Measurements from ENCODE around the gene SHROOM2. TPM values are rescaled to one million over a fixed set of nuclear protein-coding genes. Genes with fewer than 3 reads are reported as not detected.

SHROOM2 gene
- total and polyA plus RNA-seq, 8 donors = 5.6 to 15.0 (median 13.7) TPM

DNA sequence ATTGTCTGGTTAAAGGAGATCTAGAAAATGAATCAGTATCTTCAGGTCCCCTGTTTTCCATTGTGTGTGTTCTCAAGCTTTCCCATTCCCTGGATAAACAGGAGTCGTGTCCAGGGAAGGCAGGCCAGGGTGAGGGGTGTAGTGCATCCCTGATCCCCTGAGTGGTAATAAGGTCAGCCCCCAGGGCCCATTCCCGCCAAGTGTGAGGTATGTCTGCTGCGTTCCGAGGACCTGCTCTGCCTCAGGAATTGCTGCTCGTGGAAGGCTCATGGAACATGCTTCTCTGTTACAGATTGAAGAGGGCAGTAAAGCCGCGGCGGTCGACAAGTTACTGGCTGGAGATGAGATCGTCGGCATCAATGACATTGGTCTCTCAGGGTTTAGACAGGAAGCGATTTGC, 87.1 kb downstream of the SHROOM2 start:
- Histone ChIP-seq H3K27ac (no peak overlapping the region), H3K36me3 (no peaks in the 10 kb centered on the region), H3K4me3 (no peak overlapping the region), H3K9me3 (no peaks in the 10 kb centered on the region), H3K27me3 (no peaks in the 10 kb centered on the region), H3K4me1 (peaks cover 0 to 6% of the 10 kb centered on the region in 2 donors)
- no peak for ATAC-seq
- TF ChIP-seq, protein P1, sequence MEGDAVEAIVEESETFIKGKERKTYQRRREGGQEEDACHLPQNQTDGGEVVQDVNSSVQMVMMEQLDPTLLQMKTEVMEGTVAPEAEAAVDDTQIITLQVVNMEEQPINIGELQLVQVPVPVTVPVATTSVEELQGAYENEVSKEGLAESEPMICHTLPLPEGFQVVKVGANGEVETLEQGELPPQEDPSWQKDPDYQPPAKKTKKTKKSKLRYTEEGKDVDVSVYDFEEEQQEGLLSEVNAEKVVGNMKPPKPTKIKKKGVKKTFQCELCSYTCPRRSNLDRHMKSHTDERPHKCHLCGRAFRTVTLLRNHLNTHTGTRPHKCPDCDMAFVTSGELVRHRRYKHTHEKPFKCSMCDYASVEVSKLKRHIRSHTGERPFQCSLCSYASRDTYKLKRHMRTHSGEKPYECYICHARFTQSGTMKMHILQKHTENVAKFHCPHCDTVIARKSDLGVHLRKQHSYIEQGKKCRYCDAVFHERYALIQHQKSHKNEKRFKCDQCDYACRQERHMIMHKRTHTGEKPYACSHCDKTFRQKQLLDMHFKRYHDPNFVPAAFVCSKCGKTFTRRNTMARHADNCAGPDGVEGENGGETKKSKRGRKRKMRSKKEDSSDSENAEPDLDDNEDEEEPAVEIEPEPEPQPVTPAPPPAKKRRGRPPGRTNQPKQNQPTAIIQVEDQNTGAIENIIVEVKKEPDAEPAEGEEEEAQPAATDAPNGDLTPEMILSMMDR (IDR thresholded peaks at IDR 0.05) = no peak
- intact Hi-C loops (cut with DNase I) = no loop called here
- DNase-seq = no peak

DNA sequence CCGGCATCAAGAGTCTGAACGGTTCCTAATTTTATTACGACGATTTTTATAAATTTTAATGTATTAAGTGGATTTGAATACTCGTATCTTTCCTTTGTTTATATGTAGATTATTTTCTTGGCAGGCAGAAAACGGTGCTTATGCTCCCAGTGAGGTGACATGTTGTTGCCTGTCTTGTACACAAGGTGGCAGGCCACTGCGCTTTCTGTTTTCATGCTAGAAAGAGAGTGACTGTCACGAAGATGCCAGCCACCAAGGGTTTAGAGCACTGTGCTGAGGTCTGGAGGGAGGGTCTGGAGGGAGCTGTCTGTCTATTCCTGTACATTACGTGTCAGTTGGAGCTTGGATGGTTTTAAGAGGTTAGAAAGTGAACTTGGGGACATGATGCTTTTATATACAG, 87.7 kb downstream of the SHROOM2 start:
- intact Hi-C loops (cut with DNase I) = no loop called here
- peak; percentile 91 for ATAC-seq
- Histone ChIP-seq H3K27me3 (no peaks in the 10 kb centered on the region), H3K4me3 (no peak overlapping the region), H3K36me3 (no peaks in the 10 kb centered on the region), H3K4me1 (peaks cover 0 to 6% of the 10 kb centered on the region in 2 donors), H3K27ac (no peak overlapping the region), H3K9me3 (no peaks in the 10 kb centered on the region)
- TF ChIP-seq, protein P1 (IDR thresholded peaks at IDR 0.05) = peak; percentile 55 to 65
- DNase-seq = peak in 1 of 4 donors; percentile 42

DNA sequence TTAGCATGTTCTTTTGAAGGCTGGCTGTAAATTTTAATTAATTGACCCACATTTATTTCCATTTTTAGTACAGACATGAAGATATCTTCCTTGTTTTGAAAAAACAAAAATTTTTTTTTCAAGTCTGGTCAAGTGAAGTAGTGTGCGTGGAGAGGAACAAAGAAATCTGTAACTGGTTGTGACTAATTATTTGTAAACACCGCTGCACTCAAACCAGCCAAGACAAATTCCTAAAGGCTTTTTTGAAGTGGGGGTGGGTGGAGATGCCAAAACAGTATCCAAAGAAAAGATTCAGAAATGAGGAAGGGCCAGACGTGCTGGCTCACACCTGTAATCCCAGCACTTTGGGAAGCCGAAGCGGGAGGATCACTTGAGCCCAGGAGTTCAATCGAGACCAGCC, 88.3 kb downstream of the SHROOM2 start:
- Histone ChIP-seq H3K36me3 (no peaks in the 10 kb centered on the region), H3K4me1 (peaks cover 0 to 6% of the 10 kb centered on the region in 2 donors), H3K27ac (no peak overlapping the region), H3K27me3 (no peaks in the 10 kb centered on the region), H3K4me3 (no peak overlapping the region), H3K9me3 (no peaks in the 10 kb centered on the region)
- intact Hi-C loops (cut with DNase I) = no loop called here
- TF ChIP-seq, protein P1 (IDR thresholded peaks at IDR 0.05) = no peak
- ATAC-seq (peak; percentile 36), DNase-seq (no peak)

DNA sequence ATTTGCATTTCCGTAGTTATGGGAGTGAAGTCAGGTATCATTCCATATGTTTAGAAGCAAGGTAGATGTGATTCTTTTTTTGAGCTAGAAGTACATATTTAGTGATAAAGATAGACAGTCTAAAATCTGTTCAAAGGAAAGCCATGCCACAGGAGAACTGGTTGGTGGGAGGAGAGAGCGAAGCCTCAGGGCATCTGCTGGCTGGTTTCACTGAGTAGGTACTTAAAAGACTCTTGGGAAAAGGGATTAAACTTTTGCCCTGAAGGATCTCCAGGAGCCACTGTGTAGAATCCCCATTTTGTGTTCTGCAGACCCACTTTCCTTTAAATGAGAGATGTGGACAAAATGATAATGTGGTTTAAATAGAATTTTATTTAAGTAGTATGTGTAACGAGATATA, 89.6 kb downstream of the SHROOM2 start:
- Histone ChIP-seq H3K27ac (no peak overlapping the region), H3K27me3 (no peaks in the 10 kb centered on the region), H3K4me3 (no peak overlapping the region), H3K9me3 (no peaks in the 10 kb centered on the region), H3K36me3 (no peaks in the 10 kb centered on the region), H3K4me1 (peaks cover 0 to 6% of the 10 kb centered on the region in 2 donors)
- intact Hi-C loops (cut with DNase I) = no loop called here
- ATAC-seq (no peak), DNase-seq (no peak)
- TF ChIP-seq, protein P1 (IDR thresholded peaks at IDR 0.05) = no peak

DNA sequence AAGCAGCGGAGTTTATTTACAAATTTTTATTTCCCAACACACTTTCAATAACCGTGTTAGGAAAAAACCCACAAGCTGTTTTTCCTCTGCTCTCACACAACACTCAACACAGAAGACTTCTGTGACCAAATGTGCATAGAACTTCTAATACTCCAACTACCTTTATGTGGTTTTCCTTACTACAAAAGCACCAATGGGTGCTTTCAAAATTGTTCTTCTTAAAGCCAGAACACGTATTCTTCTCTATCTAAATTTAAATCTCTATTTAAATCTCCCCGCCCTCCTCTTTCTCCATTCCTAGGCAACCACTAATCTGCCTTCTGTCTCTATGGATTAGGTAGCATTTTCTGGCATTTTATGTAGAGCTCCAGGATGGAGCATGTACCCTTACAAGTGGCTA, 90.0 kb downstream of the SHROOM2 start:
- ATAC-seq (no peak), DNase-seq (no peak)
- H3K4me1 ChIP-seq = peaks cover 0 to 6% of the 10 kb centered on the region in 2 donors
- no peaks in the 10 kb centered on the region for H3K9me3 ChIP-seq
- TF ChIP-seq, protein P1 (IDR thresholded peaks at IDR 0.05) = no peak
- no peaks in the 10 kb centered on the region for H3K27me3 ChIP-seq
- H3K4me3 ChIP-seq = no peak overlapping the region
- intact Hi-C loops (cut with DNase I) = no loop called here
- H3K27ac ChIP-seq = no peak overlapping the region
- no peaks in the 10 kb centered on the region for H3K36me3 ChIP-seq
